ENCODE measurements around the gene IRX4.

DNA sequence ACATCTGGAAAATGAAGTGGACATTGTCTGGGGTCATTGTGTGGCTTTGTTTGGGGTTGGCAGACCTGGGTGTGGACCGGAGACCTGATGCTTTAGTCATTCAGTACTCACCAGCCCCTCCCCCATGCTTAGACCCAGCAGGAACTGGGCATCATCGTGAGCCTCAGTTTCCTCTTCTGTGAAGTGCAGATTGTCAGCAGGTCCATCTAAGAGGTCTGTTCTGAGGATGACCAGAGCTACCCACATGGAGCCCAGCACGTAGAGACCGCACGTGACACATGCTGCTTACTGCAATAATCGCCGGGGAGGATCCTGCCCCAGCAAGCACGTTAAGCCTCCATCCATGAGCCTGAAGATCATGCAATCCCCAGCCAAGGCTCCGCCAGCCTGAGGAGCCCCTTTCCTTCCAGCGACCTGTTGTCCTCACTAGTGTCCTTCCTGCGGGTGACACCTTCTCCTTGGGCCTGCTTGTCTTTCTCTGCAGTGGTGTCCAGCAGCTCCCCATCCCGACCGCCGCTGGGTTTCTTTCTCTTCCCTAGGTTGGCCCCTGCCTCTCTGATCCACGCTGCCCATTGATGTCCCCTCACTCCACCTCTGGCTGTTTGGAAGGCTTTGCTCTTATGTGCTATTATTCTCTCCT lies 26.7 kb upstream of the IRX4 start:
- TF ChIP-seq, protein P1, sequence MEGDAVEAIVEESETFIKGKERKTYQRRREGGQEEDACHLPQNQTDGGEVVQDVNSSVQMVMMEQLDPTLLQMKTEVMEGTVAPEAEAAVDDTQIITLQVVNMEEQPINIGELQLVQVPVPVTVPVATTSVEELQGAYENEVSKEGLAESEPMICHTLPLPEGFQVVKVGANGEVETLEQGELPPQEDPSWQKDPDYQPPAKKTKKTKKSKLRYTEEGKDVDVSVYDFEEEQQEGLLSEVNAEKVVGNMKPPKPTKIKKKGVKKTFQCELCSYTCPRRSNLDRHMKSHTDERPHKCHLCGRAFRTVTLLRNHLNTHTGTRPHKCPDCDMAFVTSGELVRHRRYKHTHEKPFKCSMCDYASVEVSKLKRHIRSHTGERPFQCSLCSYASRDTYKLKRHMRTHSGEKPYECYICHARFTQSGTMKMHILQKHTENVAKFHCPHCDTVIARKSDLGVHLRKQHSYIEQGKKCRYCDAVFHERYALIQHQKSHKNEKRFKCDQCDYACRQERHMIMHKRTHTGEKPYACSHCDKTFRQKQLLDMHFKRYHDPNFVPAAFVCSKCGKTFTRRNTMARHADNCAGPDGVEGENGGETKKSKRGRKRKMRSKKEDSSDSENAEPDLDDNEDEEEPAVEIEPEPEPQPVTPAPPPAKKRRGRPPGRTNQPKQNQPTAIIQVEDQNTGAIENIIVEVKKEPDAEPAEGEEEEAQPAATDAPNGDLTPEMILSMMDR (IDR thresholded peaks at IDR 0.05; ENCODE audit: low read length) = no peak
- no peak for TF ChIP-seq EZH2 (optimal IDR thresholded peaks at IDR 0.05; ENCODE audit: low read depth, low read length)

All from MM.1S (cell line).